Measurements from ENCODE around the gene RIMS4. TPM values are rescaled to one million over a fixed set of nuclear protein-coding genes. Genes with fewer than 3 reads are reported as not detected.

Gene RIMS4
- total RNA-seq, 1 donor from 2014 or later = 6.3 TPM

DNA sequence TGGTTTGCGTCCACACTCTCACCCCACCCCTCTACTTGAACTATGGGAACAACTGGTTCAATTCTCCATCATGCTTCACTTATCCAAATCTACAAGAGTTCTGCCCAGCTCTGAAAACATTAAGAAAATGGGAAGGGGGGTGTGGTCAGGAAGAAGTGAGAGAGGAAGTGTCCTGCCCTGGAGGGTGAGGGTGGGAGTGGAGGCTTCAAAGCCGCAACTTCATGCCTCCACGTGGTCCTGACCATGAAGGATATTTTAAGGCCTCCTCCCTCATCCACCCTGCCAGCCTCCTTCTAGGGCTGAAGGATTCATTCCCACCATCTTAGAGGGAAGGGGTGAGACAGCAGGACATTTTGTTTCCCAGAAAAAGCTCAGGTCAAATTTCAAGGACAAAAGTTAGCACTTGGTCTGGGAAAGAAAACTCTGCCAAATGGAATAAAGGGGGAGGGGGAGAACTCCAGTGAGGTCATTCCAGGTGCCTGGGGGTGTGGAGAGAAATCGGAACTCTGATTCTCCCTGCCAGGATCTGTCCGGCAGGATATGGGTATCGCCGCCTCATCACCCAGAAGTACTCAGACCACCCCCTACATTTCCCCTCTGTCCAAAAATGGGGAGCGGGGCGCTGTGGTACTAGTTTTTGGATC, 4.9 kb downstream of the RIMS4 start:
- H3K4me3 Mint-ChIP-seq (ENCODE audit: low read depth) = no peak overlapping the region
- DNase-seq (ENCODE audit: low spot score, unreplicated experiment) = no peak
- H3K9me3 Mint-ChIP-seq (ENCODE audit: low read depth) = no peaks in the 10 kb centered on the region
- H3K27me3 Mint-ChIP-seq = peaks cover 66% of the 10 kb centered on the region
- H3K27ac Mint-ChIP-seq = no peak overlapping the region
- peaks cover 3% of the 10 kb centered on the region for H3K4me1 Mint-ChIP-seq (ENCODE audit: low read depth)
- TF ChIP-seq, protein P1, sequence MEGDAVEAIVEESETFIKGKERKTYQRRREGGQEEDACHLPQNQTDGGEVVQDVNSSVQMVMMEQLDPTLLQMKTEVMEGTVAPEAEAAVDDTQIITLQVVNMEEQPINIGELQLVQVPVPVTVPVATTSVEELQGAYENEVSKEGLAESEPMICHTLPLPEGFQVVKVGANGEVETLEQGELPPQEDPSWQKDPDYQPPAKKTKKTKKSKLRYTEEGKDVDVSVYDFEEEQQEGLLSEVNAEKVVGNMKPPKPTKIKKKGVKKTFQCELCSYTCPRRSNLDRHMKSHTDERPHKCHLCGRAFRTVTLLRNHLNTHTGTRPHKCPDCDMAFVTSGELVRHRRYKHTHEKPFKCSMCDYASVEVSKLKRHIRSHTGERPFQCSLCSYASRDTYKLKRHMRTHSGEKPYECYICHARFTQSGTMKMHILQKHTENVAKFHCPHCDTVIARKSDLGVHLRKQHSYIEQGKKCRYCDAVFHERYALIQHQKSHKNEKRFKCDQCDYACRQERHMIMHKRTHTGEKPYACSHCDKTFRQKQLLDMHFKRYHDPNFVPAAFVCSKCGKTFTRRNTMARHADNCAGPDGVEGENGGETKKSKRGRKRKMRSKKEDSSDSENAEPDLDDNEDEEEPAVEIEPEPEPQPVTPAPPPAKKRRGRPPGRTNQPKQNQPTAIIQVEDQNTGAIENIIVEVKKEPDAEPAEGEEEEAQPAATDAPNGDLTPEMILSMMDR (IDR thresholded peaks at IDR 0.05; ENCODE audit: unreplicated experiment) = no peak
- H3K36me3 Mint-ChIP-seq (ENCODE audit: insufficient read depth) = no peaks in the 10 kb centered on the region

DNA sequence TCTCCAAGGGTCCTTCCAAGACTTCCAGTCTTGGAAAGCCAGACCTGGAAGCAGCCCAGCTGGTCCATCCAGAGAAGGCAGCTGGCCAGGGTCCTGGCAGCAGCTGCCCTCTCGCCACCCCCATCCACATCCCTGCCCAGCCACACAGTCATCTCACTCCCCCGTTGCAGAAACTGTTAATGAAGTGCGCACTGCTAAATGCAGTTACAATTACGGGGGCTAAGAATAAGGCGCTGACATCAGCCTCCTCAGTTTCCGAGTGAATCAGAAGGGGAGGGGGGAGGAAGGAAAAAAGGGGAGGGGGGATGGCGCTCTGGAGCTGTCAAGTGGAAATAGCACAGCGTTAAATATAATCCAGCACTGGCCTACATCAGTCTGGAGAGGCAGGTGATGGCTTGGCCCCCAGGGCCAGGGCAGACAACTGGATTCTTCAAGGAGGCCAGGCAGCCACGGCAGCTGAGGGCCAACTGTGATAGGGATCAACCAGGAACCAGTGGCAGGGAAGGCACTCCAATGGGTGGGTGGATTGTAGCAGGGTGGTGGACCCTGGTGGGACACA, 6.9 kb downstream of the RIMS4 start:
- H3K4me3 Mint-ChIP-seq (ENCODE audit: low read depth) = no peak overlapping the region
- no peak overlapping the region for H3K27ac Mint-ChIP-seq
- no peak for DNase-seq (ENCODE audit: low spot score, unreplicated experiment)
- TF ChIP-seq, protein P1 (IDR thresholded peaks at IDR 0.05; ENCODE audit: unreplicated experiment) = no peak
- no peaks in the 10 kb centered on the region for H3K4me1 Mint-ChIP-seq (ENCODE audit: low read depth)
- peaks cover 52% of the 10 kb centered on the region for H3K27me3 Mint-ChIP-seq
- H3K9me3 Mint-ChIP-seq (ENCODE audit: low read depth) = no peaks in the 10 kb centered on the region
- H3K36me3 Mint-ChIP-seq (ENCODE audit: insufficient read depth) = no peaks in the 10 kb centered on the region

DNA sequence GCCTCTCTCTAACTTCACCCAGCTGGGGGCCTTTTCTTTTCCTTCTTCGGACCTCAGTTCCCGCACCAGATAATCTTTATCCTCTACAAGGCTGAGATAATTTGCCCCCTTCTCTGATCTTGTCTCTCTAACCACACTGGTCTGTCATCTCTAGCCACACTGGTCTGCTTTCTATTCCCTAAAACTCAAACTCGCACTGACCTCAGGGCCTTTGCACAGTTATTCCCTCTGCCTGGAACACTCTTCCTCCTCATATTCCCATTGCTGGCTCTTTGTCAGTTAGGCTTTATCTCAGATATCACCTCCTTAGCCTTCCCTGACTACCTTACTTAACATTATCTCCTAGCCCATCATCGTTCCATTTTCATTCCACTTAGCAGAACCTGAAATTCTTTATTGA, 7.6 kb downstream of the RIMS4 start:
- DNase-seq (ENCODE audit: low spot score, unreplicated experiment) = no peak
- TF ChIP-seq, protein P1 (IDR thresholded peaks at IDR 0.05; ENCODE audit: unreplicated experiment) = no peak
- H3K27ac Mint-ChIP-seq = no peak overlapping the region
- H3K4me1 Mint-ChIP-seq (ENCODE audit: low read depth) = no peaks in the 10 kb centered on the region
- H3K27me3 Mint-ChIP-seq = peaks cover 48% of the 10 kb centered on the region
- H3K9me3 Mint-ChIP-seq (ENCODE audit: low read depth) = no peaks in the 10 kb centered on the region
- no peaks in the 10 kb centered on the region for H3K36me3 Mint-ChIP-seq (ENCODE audit: insufficient read depth)
- no peak overlapping the region for H3K4me3 Mint-ChIP-seq (ENCODE audit: low read depth)

DNA sequence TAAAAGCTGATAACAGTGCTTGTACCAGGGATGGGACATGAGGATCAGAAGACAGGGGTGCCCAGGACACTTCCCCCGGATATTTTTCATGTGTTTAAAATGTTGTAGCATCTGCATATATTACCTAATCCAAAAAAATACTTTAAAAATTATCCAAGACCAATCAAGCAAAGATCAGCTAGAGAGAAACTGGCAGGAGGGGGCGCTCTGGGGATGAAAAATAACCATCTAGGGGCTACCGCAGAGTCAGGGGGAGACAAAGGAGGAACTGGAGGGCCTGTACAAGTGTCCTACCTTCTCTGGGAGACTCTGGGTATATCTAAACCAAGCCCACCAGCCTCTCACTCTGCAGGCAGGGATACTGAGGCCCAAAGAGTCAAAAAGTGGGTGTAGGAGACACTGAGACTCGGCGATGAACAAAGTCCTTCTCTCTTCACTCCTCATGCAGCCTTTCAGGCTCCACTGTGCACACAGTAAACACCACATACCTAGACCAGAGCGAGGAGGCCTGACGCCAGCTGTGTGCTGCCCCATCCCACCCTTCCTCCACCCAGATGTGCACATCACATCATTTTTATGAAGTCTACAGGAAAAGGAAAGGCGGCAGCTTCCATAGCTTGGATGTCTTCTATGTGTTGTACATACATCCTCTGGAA, 9.8 kb downstream of the RIMS4 start:
- H3K4me3 Mint-ChIP-seq (ENCODE audit: low read depth) = no peak overlapping the region
- H3K9me3 Mint-ChIP-seq (ENCODE audit: low read depth) = no peaks in the 10 kb centered on the region
- H3K36me3 Mint-ChIP-seq (ENCODE audit: insufficient read depth) = no peaks in the 10 kb centered on the region
- no peak for DNase-seq (ENCODE audit: low spot score, unreplicated experiment)
- peaks cover 46% of the 10 kb centered on the region for H3K27me3 Mint-ChIP-seq
- H3K27ac Mint-ChIP-seq = no peak overlapping the region
- TF ChIP-seq, protein P1 (IDR thresholded peaks at IDR 0.05; ENCODE audit: unreplicated experiment) = peak; percentile 41
- no peaks in the 10 kb centered on the region for H3K4me1 Mint-ChIP-seq (ENCODE audit: low read depth)

DNA sequence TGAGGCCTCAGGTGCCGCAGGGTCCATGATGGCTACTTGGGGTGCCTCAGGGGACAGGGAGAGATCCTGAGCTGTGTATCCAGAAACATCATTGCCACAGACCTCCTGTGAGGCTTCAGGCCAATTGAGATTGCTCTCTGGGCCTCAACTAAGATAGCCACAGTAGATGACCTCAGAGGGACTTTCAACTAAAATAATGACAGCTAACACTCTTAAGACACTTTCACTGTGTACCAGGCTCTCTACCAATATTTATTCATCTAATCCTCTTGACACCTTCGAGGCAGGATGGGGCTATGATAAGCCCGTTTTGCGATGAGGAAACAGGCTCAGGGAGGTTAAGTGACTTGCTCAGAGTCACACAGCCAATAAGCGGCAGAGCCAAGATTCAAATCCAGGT, 10.7 kb downstream of the RIMS4 start:
- Mint-ChIP-seq H3K36me3 (ENCODE audit: insufficient read depth) (no peaks in the 10 kb centered on the region), H3K4me3 (ENCODE audit: low read depth) (no peak overlapping the region), H3K27ac (no peak overlapping the region), H3K4me1 (ENCODE audit: low read depth) (no peaks in the 10 kb centered on the region), H3K9me3 (ENCODE audit: low read depth) (no peaks in the 10 kb centered on the region), H3K27me3 (peaks cover 40% of the 10 kb centered on the region)
- TF ChIP-seq, protein P1 (IDR thresholded peaks at IDR 0.05; ENCODE audit: unreplicated experiment) = no peak
- no peak for DNase-seq (ENCODE audit: low spot score, unreplicated experiment)
